NCI-H1417 treated with DMSO at 0.1 percent for 48 hours (cell line): ENCODE measurements around the gene RPL31.

Source experiments
- DNase-seq: peaks from one replicate; lab custom pipeline; 2025; lab: John Stamatoyannopoulos, UW

The RPL31 gene

DNA sequence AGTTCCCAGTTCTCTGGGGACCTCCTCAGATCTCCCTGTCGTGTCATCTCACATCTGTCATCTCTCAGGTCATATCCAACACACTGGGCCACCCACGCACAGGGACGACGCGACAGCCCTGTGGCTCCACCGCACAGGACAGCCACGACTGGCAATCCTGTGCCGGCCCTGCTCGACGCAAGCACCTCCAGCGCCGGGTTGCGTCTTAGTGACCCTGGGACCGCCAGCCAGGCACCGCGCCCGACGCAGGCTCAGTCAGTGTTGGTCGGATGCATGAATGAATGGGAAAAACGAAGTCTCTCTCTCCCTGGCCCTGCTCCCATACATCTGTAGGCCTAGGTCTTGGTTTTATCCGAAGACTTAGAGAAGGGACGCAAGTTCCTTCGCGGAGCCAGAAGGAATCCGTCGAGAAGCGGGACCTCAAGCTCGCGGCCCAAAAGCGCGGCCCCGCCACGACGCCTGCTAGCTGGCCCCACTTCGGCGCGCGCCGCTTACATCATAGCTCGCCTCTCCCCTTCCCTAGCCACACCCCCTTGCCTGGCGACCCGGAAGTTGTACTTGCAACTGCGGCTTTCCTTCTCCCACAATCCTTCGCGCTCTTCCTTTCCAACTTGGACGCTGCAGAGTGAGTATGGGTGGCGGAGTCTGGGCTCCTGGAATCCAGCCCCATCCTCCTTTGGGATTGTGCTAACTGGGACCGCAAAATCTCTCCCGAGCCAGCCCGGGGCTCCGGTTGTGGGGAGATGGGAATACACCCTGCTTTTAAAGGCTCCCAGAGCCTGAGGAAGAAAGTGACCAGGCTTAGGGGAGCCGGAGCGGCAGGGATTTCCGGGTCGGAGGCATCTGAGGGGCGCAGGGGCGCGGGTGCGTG lies at the start of gene RPL31:
RPL31 (plus strand) TSS at position 599 of the 871 bp plus-strand sequence. CDS start 413 bp downstream, outside the sequence.
- peak; percentile 58 for DNase-seq

DNA sequence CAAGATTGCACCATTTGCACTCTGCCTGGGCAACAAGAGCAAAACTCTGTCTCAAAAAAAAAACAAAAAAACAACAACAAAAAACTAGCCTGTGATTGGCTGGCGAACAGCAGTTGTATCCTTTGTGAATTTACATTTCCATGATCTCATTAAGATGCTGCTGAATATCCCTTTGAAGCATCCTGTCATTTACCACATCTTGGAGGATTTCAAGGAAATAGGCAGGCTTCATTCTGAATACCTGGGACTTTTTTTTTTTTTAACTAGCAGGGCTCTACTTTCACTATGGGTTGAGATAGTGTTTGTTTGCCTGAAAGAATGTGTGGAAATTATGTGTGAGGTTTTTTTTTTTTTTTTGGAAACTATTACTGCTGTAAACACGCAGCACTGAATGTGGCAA lies 49.6 kb upstream of the RPL31 start:
- DNase-seq, result no peak

DNA sequence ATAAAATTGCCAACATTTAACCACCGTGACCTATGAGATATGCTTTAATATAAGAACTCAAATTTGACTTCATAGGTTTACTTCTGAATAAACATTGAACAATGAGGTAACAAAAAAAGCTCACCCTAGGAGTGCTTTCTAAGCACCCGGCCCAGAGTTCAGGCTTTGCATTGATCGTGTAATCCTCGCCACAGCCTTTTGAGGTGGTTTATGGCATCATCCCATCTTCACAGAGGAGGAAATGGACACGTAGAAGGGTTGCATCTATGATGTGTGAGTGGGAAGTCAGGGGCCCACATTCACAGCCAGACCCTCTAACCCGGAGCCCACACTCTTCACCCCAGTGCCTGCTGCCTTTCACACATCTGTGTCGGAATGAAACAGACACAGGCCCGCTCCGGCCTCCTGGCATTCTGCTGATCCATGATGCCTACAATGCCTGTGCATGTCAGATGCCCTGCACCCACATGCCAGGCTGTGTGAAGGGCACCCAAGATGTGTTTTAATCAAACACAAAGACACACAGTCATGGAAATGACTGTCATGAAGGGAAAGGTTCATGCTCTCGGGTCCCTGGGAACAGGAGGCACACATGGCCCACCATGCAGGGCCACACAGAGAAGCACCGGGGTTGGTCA lies 48.6 kb upstream of the RPL31 start:
- no peak for DNase-seq

DNA sequence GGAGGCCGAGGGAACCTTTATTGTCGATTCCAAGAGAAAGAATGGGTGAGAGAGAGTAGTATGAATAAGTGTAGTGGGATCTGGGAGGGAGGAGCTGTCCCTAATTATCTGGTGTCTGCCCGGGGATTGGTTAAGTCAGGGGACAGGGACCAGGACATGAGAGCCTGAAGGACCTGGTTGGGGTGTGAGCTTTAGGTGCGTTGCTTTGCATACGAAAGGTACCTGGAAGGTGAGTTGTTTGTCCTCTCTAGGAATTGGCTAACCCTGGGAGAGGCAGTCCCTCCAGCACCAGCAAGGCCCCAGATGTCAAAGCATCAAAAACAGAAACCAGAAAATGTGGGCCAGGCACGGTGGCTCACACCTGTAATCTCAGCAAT lies 48.1 kb upstream of the RPL31 start:
- no peak for DNase-seq

DNA sequence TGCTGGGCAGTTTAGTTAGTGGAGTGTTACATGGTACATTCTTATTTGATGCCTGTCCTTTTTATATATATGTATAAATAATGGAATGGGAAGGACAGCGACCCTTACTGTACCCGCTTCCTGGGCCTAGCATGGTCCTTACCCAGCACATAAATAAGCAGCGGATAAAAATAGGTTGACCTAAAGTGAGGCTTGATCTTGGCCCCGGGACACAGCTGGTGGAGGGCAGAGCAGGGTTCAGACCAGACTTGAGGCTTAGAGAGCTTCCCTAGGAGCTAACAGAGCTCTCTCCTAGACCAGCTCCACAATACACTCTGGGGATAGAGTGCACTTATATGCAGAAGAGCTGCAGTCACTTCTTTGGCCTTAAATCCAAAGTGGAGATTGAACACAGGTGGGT lies 46.9 kb upstream of the RPL31 start:
- DNase-seq, result no peak

DNA sequence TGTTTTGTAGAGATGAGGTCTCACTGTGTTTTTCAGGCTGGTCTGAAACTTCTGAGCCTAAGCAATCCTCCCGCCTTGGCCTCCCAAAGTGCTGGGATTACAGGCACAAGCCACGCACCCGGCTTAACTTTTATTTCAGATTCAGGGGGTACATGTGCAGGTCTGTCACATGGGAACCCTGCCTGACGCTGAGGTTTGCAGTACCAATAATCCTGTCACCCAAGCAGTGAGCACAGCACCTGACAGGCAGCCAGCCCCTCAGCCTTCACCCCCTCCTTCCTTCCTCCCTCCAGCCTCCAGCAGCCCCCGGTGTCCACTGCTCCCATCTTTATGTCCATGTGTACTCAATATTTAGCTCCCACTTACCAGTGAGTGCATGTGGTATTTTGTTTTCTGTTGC lies 46.0 kb upstream of the RPL31 start:
- no peak for DNase-seq

DNA sequence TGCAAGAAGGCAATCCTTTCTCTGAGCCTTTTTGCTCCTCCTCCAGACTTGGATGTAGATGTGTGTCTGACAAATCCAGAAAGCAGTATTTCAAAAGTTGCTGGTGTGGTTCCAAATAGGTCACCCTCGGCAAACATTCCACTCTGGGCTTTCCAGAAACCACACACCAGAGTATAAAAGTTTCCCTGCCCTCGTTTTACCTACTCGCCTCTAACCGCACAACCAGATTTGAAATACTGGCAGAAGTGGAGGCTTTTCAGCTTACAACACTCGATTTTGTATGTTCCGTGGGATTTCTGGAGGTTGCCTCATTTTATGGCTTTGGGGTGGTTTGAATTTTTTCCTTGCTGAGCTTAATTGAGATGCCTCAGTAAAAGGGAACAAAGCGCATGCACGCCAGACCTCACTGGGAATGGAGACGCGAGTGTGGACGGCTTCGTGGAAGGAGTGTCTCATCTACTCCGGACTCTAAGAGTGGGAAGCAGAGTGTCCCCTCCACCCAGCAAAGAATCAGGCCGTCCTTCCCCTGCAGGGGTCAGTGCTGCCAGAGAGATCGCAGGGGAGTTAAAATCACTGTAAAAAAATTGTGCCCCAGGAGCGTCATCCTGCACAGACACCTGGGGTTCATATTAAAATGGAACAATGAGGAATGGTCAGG lies 44.0 kb upstream of the RPL31 start:
- no peak for DNase-seq

DNA sequence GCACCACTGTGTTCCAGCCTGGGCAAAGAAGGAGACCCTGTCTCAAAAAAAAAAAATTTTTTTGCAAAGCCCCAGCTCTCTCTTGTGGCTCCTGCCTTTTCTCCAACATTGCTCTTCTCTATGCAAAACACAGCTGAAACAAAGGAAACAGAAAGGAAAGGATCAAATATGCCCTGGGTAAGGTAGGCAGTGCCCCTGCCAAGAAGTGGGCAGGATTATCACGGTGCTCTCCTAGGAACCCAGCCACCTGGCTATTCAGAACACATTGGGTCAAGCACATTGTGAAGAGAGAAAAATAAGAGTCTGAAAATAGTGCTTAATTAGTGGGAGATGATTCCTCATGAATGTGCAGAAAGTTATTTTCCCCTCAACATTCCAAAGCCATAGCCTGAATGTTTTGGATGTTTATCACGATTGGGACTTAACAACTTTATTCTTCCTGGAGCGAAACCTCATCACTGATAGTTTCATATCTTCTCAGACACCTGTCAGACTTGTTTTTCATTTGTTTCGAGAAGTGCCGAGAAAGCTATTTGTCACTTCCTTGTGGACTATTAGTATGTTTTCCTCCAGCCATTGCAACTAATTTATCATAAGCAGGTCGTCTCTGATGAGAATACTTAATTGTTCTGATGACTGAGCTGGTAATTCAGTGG lies 42.7 kb upstream of the RPL31 start:
- no peak for DNase-seq

DNA sequence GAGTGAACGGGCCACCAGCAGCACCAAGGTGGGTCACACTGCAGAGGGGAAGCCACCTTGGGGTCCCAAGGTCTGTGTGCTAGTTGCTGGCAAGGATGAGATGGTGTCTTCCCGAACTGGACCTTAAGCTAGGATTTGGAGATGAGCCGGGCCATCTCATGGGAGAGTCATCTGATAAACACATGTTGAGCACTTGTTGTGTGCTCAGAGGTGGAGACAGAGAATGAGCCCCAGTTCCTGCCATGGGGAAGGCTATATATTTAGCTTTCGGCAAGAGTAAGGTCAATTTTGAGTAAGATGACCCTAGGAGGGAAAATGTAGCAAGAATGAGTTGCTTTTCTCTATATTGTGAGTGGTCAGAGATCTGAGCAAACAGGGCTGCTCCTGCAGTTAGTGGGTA lies 41.4 kb upstream of the RPL31 start:
- no peak for DNase-seq

DNA sequence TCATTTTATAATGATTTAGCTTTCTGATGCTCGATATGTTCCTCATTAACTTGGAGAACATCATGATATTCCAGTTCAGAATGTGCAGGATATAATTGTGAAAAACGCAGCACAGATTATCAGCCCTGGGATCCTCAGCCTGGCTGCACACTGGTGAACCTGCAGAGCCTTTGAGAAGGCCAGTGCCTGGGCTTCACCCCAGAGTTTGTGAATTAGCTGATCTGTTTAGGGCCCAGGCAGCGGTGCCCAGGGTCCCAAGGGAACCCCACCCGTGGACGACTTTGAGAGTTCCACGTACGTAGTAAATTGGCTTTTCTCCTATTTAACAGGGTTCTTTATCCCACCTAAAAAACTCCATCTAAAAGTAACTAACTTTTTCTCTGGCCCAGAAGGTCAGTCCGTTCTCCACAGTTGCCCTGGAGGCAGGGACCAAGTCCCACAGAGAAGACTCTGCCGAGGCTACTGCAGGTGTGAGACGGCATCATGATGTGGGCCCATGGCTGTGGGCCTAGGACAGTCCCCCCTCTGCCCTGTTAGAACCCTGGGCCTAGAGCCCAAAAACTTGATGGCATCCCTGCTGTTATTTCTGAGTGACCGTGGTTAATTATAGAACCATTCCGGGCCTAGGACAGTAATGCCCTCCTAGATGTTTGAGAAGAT lies 39.6 kb upstream of the RPL31 start:
- DNase-seq, result no peak

DNA sequence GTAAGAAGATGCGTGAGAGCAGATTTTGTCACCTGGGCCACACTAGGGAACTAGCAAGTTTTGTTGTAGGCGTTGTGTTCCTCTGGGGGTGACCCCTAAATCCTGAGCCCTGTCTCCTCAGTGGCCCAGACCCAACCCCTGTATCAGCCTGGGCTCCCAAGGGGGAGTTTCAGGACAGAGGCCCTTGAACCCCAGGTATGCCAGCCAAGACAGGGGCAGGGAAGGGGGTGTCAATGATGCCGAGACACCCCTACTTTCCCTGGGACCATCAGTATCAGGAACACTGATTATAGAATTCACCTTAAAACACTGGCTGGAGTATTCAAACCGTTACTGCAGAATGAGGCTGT lies 39.1 kb upstream of the RPL31 start:
- DNase-seq, result no peak

DNA sequence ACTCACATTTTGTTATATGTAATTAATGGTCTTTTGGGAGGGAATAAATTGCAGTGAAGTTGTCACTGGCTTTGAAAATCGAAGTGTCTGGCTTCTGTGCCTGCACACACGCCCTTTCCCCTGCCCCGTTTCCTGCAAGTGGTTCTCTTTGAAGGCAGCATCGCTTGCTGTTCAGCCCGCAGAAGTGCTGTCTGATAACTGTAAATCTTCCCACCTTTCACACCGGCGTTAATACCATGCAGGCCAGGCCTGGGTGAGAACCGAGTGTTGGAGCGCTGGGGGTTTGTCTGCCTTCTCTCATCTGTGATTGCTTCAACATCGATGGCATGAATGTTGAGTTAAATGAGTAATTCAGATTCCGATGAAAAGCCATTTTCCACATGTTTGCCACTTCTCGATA lies 37.9 kb upstream of the RPL31 start:
- DNase-seq, result no peak

DNA sequence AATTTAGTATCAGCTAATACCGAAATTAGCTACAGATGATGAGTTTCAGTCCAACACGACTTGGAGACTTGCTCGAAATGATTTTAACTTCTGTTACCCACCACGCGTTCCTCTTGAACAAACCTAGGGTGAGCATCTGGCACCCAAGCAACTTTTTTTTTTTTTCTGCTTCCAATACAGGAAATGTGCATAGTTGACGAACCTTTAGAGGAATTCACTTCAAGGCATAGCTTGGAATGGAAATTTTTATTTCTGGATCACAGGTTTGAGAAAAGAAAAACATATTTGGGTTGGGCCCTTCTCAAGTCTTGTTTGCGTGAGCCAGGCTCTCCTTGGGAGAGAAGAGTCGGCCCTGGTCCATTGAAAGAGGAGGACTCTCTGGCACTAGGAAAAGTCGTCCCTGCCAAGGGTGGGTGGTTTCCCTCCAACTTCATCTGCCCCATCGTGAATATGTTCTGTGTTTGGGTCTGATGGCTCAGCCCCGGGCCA lies 37.4 kb upstream of the RPL31 start:
- DNase-seq, result no peak

DNA sequence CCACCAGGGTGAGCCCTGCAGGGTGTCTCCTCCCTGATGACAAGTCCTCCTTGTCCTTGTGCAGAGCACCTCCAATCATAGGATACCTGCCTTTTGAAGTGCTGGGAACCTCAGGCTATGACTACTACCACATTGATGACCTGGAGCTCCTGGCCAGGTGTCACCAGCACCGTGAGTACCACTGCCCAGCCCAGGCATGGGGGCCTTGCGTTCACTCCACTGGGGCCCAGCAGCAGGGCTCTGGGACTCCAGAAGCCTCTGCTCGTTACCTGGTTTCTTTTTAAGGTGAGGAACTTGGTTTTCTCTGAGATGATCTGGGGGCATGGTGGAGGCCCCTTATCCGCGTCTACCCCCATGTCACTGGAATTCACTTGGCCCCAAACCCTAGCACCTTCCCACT lies 36.5 kb upstream of the RPL31 start:
- DNase-seq, result no peak

DNA sequence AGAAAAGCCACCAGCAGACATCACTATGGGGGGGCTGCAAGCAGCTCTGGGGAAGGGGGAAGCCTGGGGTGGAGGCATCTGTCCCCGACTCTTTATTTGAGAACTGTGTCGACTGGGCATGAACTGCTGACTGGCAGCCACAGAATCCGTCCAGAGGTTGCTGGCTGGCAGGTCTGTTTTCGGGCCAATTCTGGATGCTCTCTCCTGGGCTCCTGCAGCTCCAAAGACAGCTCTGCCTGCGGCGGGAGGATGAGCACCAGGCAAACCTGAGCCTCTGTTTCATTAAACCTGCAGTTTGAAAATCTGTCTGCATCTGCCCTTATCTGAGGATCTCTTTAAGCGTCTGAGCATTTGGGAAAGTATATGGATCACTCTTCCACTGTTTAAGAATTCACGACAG lies 34.4 kb upstream of the RPL31 start:
- DNase-seq, result no peak

DNA sequence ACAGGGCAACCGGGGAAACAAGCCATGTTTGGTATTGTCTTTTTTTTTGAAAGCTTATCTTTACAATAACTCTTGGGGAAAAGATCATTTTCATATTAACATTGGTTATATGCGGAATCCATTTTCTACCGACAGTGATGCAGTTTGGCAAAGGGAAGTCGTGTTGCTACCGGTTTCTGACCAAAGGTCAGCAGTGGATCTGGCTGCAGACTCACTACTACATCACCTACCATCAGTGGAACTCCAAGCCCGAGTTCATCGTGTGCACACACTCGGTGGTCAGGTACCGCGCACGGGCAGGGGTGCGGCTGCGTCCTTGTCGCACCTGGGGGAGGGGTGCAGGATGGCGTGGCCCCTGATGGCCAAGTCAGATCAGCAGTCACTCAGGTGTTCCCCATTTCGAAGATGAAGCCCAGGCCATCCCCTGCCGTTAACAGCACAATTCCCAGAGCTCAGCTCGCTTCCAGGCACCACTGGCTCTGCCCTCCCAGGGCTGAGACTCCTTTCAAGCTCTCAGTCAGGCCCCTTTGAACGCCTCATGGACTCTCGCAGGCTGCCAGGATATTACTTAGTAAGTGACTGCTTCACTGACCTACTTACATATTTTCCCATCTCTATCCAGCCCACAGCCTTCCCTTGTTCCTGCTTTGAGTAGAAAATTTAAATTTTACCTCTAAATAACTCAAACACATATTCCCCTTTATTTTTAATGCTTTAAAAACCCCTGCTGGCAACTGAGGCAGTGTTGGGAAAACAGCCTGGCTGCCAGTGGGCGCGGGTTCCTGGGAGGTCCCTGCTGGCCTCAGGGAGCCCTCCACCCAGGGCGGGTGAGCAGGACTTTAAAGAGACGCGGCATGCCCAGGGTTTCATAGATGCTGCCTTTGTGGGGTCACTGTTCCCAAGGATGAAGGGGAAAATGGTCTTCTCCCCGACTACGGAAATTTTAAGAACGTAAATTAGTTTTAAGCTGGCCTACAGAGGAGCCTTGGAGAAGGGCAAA lies 33.6 kb upstream of the RPL31 start:
- DNase-seq, result no peak

DNA sequence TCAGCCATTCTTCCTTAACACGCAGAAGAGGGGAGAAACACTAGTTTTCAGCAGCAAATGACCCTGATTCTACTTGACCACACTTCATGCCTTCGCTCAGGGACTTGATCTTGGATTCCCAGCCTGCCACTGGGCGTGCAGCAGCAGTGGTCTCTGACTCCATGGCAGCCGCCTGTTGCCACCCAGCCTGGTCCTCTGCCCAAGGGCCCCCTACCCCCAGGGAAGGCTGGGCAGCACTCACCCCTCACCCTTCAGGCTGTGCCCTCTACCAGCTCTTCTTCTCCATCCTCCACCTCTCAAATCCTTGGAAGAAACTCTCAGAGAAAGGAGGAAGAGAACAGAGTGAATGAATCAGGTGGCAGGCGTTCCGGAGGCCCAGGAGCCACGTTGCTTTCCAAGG lies 32.1 kb upstream of the RPL31 start:
- DNase-seq, result no peak

DNA sequence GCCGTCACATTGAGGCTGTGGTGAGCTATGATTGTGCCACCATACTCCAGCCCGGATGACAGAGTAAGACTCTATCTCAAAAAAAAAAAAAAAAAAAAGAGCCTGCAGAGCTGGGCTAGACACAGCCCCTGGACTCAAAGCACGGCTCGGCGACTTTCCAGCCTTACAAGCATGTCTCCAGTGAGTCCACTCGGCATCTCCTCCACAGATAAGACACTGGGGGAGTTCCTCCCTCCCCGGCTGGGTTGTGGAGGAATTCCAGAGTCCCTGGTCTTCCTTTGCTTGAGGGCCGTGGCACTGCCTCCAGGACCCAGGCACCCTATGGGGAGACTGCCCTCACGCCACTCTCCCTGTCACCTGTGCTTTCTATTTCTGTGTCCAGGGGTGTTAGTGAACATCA lies 30.9 kb upstream of the RPL31 start:
- no peak for DNase-seq

DNA sequence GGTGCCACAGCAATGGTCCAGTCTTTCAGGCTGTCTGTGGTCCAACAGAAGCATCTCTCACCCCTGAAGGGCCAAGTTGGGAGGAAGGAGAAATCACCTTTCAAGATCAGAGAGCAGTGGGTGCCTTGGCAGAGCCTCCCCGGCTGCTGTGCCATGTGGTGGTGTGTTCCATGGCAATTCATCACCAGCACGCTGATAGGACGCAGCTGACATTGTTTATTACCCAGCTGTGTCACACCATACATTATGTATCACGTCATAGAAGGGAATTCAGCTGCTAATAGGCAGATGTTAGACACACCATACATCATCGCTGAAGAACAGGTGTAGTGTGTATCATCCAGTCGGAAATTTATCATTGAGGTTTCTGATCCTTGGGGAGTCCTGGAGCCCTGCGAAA lies 29.6 kb upstream of the RPL31 start:
- no peak for DNase-seq

DNA sequence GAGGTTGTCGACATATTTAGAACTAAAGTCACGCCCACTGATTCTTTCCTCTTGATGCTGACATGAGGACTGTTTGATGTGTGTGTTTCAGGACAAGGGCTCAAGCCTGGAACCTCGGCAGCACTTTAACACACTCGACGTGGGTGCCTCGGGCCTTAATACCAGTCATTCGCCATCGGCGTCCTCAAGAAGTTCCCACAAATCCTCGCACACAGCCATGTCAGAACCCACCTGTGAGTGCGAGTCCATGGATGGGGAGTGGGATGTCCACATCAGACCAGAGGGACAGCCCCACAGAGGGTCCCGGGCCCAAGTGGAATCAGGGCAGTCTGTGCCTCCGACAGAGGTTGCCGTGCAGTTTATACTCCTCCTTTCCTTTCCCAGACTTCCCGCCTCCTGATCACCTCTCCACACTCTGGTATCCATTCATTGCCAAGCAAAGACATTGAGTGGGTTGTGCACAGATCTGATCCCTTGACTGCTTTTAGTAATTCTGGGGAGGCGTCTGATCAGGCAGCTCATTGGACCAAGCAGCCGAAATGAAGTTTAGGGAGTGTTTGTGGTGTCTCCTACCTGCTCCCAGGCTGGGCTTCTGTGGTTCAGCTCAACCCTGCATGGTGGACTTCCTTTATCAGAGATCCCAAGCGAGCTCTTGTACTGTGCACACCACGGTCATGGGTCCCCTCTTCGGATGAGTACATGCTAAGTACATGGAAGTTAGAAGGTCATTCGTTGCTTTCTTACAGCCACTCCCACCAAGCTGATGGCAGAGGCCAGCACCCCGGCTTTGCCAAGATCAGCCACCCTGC lies 27.2 kb upstream of the RPL31 start:
- DNase-seq, result no peak
